ENCODE data around the gene URB2. TPM values are rescaled to one million over a fixed set of nuclear protein-coding genes. Genes with fewer than 3 reads are reported as not detected.

The URB2 gene
- total and polyA plus RNA-seq, 10 of the 15 experiments (the other 5 are each of a cell fraction or from before 2014, with no cell fraction given) = 2.7 to 24.0 (median 16.9) TPM

DNA sequence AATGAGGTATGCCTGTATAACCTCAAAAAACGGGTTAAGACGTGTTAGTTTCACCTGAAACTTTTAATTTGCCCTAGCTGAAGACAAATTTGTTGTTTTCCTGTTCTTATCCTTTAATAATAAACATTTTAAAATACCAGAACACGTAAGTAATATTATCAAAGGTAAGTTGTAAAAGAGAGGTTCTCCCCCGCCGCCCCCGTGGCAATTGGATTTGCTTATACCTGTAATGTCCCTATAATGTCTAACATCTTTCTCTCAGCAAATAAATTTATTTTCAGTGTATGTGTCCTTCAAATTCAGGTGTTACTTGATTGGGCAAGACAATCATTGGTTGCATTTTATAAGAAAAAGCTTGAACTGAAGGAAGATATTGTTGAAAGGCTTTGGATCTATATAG, 5.9 kb downstream of the URB2 start (continued):
- TF ChIP-seq, protein P1, sequence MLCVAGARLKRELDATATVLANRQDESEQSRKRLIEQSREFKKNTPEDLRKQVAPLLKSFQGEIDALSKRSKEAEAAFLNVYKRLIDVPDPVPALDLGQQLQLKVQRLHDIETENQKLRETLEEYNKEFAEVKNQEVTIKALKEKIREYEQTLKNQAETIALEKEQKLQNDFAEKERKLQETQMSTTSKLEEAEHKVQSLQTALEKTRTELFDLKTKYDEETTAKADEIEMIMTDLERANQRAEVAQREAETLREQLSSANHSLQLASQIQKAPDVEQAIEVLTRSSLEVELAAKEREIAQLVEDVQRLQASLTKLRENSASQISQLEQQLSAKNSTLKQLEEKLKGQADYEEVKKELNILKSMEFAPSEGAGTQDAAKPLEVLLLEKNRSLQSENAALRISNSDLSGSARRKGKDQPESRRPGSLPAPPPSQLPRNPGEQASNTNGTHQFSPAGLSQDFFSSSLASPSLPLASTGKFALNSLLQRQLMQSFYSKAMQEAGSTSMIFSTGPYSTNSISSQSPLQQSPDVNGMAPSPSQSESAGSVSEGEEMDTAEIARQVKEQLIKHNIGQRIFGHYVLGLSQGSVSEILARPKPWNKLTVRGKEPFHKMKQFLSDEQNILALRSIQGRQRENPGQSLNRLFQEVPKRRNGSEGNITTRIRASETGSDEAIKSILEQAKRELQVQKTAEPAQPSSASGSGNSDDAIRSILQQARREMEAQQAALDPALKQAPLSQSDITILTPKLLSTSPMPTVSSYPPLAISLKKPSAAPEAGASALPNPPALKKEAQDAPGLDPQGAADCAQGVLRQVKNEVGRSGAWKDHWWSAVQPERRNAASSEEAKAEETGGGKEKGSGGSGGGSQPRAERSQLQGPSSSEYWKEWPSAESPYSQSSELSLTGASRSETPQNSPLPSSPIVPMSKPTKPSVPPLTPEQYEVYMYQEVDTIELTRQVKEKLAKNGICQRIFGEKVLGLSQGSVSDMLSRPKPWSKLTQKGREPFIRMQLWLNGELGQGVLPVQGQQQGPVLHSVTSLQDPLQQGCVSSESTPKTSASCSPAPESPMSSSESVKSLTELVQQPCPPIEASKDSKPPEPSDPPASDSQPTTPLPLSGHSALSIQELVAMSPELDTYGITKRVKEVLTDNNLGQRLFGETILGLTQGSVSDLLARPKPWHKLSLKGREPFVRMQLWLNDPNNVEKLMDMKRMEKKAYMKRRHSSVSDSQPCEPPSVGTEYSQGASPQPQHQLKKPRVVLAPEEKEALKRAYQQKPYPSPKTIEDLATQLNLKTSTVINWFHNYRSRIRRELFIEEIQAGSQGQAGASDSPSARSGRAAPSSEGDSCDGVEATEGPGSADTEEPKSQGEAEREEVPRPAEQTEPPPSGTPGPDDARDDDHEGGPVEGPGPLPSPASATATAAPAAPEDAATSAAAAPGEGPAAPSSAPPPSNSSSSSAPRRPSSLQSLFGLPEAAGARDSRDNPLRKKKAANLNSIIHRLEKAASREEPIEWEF (IDR thresholded peaks at IDR 0.05; ENCODE audit: insufficient replicate concordance, low read depth, low read length) = no peak
- TF ChIP-seq, protein P2, sequence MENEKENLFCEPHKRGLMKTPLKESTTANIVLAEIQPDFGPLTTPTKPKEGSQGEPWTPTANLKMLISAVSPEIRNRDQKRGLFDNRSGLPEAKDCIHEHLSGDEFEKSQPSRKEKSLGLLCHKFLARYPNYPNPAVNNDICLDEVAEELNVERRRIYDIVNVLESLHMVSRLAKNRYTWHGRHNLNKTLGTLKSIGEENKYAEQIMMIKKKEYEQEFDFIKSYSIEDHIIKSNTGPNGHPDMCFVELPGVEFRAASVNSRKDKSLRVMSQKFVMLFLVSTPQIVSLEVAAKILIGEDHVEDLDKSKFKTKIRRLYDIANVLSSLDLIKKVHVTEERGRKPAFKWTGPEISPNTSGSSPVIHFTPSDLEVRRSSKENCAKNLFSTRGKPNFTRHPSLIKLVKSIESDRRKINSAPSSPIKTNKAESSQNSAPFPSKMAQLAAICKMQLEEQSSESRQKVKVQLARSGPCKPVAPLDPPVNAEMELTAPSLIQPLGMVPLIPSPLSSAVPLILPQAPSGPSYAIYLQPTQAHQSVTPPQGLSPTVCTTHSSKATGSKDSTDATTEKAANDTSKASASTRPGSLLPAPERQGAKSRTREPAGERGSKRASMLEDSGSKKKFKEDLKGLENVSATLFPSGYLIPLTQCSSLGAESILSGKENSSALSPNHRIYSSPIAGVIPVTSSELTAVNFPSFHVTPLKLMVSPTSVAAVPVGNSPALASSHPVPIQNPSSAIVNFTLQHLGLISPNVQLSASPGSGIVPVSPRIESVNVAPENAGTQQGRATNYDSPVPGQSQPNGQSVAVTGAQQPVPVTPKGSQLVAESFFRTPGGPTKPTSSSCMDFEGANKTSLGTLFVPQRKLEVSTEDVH (IDR thresholded peaks at IDR 0.05; ENCODE audit: low read depth, partially characterized antibody) = no peak
- TF ChIP-seq, protein P3, sequence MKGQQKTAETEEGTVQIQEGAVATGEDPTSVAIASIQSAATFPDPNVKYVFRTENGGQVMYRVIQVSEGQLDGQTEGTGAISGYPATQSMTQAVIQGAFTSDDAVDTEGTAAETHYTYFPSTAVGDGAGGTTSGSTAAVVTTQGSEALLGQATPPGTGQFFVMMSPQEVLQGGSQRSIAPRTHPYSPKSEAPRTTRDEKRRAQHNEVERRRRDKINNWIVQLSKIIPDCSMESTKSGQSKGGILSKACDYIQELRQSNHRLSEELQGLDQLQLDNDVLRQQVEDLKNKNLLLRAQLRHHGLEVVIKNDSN (IDR thresholded peaks at IDR 0.05; ENCODE audit: borderline replicate concordance, extremely low read length, insufficient read depth, low read depth, low read length) = no peak

Data from GM12878 (cell line).